COLO668 (cell line): ENCODE measurements around the gene GATD1.
A peak's percentile ranks its signal among the peaks of the same experiment; 100 is the strongest.

ENCODE experiments used
- DNase-seq: peaks from one replicate; lab custom pipeline; 2025; ENCODE audit not compliant: unreplicated experiment; lab: John Stamatoyannopoulos, UW

GATD1 gene

DNA sequence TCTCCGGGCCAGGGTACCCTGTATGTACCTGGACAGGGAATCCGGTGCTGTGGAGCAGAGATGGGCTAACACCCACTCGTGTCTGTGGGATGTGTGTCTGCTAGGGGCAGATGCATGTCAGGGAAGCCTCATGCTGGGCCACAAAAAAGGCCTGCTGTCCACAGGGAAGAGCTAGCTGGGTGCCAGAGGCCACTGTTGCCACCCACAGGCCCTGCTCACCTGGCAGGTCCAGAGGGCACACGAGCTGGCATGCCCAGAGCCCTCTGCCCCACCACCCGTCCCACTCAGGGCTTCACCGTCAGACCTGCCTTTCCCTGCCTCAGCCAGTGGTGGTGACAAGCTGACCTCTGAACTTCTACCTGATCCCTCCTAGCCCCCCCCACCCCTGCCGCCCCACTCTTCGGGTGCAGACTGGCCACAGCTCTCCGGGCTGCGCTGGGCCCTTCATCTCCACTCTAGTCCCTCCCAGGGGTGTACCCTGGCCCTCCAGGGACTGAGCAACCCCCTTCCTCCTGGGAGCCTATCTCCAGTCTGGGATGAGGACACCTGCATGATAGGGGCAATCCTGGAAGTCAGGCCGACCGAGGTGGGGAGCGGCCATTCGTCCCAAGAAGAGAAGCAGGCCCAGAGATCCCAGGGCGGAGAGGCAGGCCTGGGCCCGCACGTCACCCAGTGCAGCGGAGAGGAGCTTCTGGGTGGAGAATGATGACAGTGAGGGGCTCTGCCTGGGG is 19.4 kb upstream of the GATD1 start:
- no peak for DNase-seq

DNA sequence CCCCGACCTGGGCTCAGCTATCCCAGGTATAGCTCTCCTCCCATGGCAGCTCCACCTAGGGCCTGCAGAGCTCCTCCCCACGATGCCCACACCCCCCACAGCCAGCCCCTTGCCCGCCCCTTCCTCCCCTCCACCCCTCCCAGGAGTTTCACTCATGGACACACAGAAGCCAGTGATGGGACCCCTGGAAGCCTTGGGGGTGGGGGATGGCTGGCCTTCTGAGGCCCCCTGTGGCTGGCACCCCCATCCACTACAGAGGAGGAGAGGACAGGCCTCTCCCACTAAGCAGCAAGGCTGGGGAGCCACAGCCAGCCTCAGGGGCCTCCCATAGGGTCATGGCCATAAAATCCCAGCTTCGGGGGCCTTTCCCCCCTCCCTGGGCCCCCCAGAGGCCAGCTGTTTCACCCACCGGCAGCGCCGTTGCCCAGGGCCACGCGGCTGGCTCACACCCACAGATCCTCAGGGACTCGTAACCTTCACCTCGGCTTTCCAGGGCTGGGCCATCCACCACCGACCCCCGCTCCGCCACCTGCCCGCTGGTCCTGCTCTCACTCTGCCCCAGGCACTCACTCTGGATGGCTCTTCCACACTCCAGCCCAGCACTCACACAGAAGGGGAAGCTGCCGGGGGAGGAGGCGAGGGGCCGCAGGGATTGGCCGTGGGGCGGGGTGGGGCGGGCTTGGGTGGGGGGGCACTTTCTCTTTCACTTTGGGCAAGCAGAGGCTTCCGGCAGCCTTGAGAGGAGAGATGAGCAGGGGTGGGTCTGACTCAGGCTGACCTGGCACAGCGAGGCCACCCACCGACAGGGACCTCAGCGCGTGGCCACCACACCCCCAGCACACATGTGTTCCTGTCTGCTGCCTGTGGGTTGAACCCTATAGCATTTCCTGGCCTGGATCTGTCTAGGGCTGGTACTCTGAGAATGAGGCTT is 18.6 kb upstream of the GATD1 start:
- DNase-seq: peak; percentile 54

DNA sequence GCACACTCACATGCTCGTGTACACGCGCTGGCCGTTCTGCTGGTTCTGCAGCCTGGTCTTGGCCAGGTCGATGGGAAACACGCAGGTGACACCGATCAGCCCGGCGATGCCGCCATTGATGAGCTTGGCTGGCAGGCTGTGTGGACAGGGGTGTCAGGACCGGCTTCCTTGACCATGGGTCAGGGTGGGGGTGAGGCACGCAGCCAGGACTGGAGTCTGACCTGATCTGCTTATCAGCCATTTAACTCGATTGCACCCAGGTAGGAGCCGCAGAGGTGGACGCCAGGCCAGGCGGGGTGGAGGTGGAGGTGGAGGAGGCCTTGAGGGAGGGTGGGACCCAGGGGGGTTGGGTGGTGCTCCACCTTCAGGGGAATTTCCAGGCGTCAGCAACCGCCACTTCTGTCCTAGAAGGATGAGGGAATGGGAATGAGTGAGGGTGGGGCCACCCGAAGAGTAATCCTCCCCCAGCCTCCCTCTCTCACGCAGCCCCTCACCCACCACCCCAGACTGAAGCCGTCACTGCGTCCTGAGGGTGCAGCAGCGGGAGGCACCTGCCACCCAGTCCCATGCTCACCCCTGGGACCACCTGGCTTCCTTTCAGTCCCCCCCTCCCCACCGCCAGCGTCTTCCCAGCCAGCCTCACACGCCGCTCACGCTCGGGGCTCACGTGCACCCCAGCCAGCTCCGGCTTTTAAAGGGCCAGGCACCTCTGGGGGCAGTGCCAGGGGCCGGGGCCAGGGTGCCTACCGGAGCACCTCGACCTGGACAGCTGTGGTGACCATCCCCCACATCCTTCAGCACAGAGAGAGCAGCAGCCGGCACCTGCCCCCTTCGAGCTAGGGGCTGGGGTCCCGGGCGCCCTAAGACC is 17.7 kb upstream of the GATD1 start:
- DNase-seq: peak; percentile 5

DNA sequence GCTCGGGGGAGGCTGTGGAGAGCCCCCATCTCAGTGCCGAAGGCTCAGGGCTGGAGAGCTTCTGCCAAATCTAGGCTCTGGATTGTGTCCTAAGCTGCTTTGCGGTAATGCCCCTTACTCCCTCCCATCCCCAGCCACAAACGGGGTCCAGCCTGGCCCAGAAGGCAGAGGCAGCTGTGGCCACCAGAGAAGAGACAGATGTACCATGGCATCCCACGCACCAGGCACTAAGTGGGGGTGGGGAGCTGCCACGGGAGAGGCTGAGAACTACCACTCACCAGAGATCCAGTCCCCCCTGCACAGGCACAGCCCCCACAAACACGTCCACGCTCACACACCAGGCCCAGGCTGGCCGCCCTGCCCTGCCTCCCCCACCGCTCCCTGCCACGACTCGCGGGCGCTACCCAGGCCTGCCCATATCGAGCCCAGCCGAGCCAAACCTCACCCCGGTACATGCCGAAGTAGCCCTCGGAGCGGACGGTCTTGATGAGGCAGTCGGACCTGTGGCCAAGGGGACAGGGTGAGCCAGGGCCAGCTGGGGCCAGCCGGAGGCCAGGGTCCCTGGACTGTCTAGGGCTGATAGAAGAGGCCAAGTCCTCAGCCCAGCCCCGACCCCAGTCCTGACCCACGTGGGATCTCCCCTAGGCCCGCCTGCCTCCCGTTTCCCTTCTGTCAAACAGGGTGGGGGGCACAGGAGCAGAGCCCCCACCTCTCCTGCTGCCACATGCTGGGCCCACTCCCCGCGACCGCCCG is 16.9 kb upstream of the GATD1 start:
- DNase-seq: no peak

DNA sequence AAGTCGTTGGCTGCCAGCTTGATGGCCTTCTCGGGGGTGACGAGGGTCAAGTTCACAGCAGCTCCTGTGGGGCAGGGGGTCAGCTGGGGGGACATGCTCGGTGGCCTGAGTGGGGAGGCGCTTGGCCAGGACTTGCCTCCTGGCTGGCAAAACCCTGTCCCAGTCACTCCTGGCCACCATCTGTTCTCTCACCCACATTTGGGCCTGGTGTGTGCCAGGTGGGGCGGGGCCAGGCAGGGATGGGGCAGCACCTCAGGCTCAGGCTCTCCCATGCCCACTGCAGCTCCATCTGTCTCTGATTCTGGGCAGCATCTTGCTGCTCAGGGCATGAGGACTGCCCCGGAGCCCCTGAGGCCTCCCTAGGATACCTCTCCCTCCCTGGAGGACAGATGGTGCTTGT is 16.3 kb upstream of the GATD1 start:
- no peak for DNase-seq

DNA sequence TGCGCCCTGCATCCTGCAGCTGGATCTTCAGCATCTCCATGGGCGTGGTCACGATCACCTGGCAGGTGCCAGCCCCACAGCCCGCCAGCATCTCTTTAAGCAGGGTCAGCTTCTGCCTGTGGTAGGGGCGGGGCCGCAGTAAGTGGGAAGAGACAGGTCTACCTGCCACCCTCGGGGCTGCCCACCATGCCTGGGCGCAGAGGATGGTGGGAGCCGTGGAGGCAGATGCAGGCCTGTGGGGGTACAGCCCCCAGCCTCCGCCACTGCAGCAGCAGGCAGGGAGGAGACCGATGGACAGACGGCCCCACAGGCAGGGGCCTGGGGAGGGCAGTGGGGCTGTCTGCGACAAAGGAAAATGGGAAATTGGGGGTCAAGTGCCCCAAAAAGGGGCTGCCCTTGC is 15.6 kb upstream of the GATD1 start:
- peak; percentile 39 for DNase-seq

DNA sequence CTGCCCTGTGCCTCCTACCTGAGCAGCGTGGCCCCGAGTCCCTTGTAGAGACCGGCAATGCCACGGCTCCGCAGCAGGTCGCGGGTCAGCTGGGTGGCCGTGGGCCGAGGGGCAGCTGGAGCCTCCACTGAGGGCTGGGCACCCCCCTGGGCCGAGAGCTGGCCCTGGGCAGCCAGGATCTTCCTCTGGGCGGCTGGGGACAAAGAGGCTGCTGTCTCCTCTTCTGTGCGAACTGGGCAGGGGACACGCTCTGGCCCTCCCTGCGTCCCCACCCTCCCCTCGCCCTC is 15.2 kb upstream of the GATD1 start:
- DNase-seq: no peak

DNA sequence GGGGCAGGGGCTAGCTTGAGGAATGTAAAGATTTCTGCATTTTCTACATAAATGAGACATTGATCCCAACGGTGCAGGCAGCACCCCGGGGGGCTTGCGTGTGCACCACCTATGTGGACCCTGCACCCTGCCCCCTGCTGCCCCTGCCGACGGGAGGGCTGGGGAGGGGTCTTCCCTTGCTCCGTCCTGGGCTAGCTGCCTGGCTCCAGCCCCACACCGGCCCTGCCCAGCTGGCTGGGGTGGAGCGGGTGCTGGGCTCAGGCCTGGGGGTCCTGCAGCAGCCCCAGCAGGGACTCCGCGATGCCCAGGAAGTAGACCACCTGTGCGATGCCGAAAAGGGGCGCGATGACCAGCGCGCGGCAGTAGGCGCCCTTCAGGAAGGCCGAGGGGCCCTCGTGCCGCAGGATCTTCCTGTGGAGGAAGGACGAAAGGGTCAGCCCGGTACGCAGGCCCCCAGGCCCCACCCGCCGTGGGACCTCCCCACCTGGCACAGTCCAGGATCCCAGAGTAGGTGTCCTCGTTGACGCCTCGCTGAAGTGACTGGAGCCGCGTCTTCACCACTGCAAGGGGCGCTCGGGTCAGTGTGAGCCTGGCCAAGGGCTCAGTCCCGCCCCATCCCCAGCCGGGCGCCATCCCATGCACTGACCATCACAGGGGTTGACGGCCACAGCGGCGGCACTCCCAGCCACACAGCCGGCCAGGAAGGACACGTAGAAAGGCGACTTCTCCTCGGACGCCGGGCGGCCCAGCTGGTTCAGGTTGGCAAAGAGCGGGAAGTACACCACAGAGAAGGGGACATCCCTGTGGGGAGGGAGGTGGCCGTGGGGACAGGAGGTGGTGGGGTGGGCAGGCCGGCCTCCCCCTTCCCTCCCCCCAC is 14.6 kb upstream of the GATD1 start:
- DNase-seq: no peak

DNA sequence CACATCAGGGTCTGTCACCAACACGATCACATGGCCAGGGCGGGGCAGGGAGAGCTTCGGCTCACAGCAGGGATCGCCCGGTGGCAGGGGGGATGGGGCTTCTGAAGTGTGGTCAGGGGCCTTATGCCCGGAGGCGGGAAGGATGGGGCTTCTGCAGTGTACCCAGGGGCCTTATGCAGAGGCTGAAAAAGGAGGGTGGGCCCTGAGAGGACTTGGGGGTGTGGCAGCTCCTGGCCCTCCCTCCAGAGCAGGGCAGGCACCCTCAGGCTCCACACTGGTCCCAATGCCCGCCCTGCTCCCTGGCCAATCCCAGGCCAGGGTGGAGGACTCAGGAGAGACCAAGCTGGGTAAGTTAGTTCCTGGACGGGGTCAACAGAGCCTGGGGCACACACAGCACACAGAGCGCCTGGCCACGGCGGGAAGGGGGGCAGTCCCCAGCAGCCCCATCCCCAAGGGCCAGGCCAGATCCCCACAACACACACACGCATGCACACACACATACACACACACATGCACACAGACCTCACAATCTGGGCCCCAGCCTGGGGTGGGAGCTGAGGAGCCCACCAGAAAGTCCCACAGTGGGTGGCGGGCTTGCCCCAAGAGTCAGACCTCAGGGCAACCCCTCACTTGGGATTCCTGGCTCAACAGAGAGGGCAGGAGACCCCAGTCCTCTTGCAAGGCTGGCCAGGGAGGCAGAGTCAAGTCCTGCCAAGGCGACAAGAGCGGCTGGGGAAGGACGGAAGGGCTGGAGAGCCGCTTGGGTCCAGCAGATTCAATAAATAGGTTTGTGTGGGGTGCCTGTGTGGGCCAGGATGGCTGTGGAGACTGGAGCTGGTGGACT is 13.7 kb upstream of the GATD1 start:
- no peak for DNase-seq

DNA sequence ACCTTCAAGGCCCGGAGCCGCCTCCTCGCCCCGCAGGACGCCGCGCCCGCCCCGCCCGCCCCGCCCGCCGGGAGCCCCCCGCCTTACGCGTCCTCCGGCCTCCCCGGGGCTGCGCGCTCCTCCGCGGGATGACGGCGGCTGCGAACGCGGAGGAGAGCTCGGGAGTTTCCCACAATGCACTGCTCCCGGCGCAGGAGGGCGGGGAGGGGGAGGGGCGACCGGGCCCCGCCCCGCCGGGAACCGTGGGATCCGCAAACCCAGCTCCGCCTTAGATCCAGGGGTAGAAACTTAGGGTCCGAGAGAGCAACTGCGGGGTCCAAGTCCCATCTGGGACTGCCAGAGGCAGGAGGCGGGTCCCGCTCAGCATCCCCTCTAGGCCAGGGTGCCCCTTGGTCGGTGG is 12.7 kb upstream of the GATD1 start, which contains the start of gene CEND1:
Gene CEND1 (minus strand): TSS at position 148 of the 400 bp plus-strand sequence. CDS start 1,514 bp downstream, outside the sequence.
- peak; percentile 37 for DNase-seq

DNA sequence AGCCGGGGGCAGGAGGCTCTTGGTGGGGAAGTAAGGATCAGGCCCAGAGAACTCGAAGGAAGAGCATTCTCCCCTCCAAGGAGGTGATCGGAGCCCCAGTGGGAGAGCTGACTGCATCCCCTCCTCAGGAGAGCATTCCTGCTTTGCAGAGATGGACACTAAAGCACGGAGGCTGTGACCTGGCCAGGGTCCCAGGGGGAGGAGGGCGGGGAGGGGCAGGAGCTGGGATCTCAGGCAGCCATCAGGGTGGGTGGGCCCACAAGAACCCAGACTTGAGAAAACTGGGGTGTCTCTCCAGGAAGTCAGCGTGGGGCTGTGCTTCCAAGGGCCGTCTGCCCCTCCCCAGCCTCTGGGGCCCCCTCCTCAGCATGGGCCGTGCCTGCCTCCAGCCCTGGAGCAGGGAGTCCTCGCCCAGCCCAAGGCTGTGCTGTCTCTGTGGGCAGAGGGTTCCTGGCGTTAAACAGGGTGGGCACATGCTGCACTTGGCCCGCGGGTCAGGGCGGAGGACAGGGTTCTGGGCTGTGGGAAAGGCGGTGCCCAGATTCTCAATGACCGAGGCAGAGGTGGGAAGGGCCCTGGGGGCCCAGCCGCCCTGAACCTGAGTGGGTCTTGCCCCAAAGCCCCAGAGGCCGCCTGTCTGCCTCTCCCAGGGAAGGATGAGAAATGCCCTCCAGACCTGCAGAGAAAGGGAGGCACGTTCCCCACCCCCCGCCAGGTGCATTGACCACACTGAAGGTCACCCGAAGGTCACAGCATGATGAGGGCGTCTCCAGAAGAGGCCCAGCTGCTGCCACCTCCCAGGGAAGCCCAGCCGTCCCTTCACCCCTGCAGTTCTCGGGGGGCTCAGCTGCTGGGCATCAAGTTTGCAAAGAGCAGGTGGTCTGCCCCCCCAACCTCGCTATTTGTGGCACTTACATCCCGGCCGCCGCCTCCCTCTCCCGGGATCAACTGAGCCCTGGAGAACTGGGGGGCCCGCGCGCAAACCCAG is 12.0 kb upstream of the GATD1 start:
- DNase-seq: peak; percentile 13

DNA sequence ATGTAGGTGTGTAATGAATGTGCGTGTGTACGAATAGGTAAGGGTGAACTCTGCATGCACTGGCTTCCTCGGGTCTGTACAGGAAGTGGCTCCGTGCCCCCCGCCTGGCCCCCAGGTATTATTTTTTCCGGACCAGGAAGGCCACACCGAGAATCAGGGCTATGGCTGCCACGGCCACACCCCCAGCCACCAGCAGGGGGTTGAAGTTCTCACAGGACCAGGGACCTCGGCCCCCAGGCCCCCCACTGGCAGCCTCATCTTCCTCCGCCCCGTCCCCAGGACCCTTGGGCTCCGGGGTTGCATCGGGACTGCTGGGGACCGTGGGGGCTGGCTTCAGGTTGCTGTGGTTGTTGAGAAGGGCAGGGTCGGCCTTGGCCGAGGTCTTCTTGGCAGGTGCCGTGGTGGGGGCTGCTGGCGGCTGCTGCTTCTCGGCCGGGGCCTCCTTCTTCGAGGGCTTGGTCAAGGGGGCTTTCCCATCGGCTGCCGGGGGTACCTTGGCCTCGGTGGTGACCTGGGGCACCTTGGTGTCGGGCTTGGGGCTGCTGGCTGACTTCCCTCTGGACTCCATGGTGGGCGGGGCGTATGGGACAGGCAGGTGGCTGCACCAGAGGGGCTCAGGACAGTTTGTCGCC is 10.8 kb upstream of the GATD1 start:
- no peak for DNase-seq

DNA sequence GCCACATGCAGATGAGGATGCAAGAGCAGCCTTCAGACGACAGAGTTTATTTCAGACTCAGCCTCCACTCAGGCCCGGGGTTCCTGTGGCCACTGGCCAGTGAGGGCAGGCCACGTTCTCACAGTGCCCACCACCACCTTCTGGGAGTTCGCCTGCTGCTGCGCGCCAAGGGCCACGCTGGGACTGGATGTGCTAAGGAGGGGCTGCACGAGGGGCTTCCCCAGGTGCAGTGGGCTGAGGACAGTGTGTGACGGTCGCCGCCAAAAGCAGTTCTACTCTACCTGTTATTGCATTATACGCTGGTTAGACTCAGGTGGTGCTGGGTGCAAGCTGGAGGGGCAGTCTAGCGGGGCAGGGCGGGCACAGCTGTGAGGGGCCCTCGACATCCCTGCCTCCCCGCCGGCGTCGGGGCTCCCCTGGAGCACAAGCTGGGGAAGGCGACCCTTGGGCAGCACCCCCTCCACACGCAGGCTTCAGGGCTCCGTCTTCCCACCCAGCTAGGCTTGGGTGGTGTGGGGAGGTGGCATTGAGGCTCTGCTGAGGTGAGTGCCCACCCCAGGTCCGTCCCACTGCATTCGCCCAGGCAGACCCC is 9.9 kb upstream of the GATD1 start:
- no peak for DNase-seq

DNA sequence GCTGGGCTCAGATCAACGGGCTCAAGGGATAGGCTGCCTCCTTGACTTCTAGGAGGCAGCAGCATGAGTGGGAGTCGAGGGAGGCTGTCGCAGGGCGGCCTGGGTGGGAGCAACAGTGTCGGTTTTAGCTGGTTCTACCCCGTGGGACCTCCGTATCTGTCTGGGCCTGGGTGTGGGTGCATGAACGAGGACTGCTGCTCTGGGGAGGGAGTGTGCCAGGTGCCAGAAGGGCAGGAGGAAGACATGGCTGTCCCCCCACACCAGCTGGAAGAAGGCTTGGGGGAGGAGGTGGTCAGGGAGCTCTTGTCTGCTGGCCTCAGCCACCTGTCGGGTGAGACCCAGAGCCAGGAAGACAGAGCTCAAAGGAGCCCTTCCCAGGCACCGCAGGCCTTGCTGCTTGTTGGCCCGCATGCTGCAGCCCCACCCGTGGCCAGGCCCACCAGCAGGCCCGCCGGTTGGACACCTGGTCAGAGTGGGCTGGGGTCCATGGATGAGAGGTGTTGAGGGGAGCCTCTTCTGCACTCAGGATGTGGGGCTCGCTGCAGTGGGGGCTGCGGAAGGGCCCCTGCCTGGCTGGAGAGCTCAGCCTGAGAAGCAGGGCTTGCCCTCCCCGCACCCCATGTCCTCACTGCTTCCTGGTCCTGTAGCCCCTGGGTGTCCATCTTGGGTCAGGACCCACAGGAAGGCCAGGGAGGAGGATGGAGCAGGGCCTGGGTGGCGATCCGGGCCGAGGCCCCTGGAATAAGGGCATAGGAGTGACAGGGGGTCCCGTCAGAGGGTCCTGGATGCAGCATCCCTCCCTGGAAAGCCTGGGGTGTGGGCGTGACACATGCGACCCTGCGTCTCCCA is 9.2 kb upstream of the GATD1 start:
- DNase-seq: no peak

DNA sequence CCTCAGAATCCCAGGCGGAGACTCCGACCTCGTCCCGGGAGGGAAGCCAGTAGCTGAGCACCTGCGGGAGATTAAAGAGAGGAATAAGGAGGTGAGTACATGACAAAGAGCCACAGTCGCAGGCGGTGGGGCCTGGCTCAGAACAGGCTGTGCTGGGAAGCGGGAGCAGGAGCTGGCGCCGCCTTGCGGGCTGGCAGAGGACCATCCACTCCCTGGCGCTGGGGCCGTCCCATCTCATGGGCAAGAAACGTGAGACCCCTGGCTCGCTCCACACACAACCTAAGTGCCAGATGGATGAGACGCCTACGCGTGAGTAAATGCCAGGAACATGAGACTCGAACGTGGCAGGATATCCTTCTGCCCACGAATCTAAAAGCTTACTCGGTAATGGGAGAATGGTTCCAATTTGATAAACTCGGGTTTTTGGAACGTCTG is 6.3 kb upstream of the GATD1 start:
- DNase-seq: peak; percentile 18
